GM20000 (cell line): ENCODE measurements around the gene SEPTIN2.
"Not testable (repeated sequence)": the region's sequence is repeated elsewhere in the genome, so short reads cannot be mapped to it uniquely, and the experiment has no call there.

Experiments
- DNase-seq: peaks from one replicate; pipeline ENCODE4 v3.0.0; 2012; ENCODE audit warnings: low spot score
- CTCF ChIP-seq: IDR thresholded peaks from 2 replicates; pipeline ENCODE4 v1.5.1; 2012; ENCODE audit warnings: mild to moderate bottlenecking, control low read depth; ENCODE audit errors: extremely low read depth, missing control alignments

The SEPTIN2 gene

GRCh38 chr2:241364781-241365180 is 49.1 kb downstream of the SEPTIN2 start:
- no peak for DNase-seq
- no peak for TF ChIP-seq CTCF

- TF ChIP-seq CTCF = no peak
- DNase-seq = no peak
These were observed 51.0 kb downstream of the SEPTIN2 start for GRCh38 chr2:241366678-241367077.

- TF ChIP-seq CTCF = no peak
- no peak for DNase-seq
These were observed 52.9 kb downstream of the SEPTIN2 start for GRCh38 chr2:241368643-241369042.

GRCh38 chr2:241372361-241372992 is 56.8 kb downstream of the SEPTIN2 start:
- no peak for TF ChIP-seq CTCF
- DNase-seq = no peak

- no peak for TF ChIP-seq CTCF
- no peak for DNase-seq
These were observed 57.7 kb downstream of the SEPTIN2 start for GRCh38 chr2:241373446-241373845.

GRCh38 chr2:241373906-241374305 is 58.2 kb downstream of the SEPTIN2 start:
- DNase-seq = not testable (repeated sequence)

GRCh38 chr2:241375300-241375699 is 59.6 kb downstream of the SEPTIN2 start:
- no peak for DNase-seq
- no peak for TF ChIP-seq CTCF

GRCh38 chr2:241376808-241377207 is 61.1 kb downstream of the SEPTIN2 start:
- TF ChIP-seq CTCF = no peak
- DNase-seq = no peak
